OCI-LY3 (cell line): ENCODE data around the gene MIER2.
A peak's percentile ranks its signal among the peaks of the same experiment; 100 is the strongest.
"Not testable (repeated sequence)": the region's sequence is repeated elsewhere in the genome, so short reads cannot be mapped to it uniquely, and the experiment has no call there.

Source experiments
- H2AFZ ChIP-seq: fragments of 200-600, 300-600 bp; shearing (Covaris generic); 2 replicates; pipeline ENCODE4 v1.6.0; 2014; ENCODE audit warnings: antibody characterized with exemption, low read depth, low read length
- H3K27ac ChIP-seq: fragments of 200-600, 300-600 bp; sonication (generic); 2 replicates; pipeline ENCODE4 v1.5.1; 2014; ENCODE audit warnings: mild to moderate bottlenecking, low read length, moderate library complexity, mixed read lengths
- H3K27me3 ChIP-seq: fragments of 200-600, 300-600 bp; sonication (generic); 2 replicates; pipeline ENCODE4 v1.6.1; 2014; ENCODE audit warnings: low read depth, low read length, mixed read lengths
- H3K36me3 ChIP-seq: fragments of 200-600, 300-600 bp; sonication (generic); replicated peaks from 2 replicates; pipeline ENCODE3; 2014; ENCODE audit warnings: low read depth, low read length, mixed read lengths
- H3K4me1 ChIP-seq: fragments of 300-600, 200-600 bp; sonication (generic); 2 replicates; pipeline ENCODE4 v1.6.1; 2014; ENCODE audit warnings: low read length, mixed read lengths
- H3K4me2 ChIP-seq: fragments of 200-600, 300-600 bp; sonication (generic); 2 replicates; pipeline ENCODE4 v1.6.1; 2014; ENCODE audit warnings: low read length, mixed read lengths
- H3K4me3 ChIP-seq: fragments of 300-600, 200-600 bp; sonication (generic); 2 replicates; pipeline ENCODE4 v1.5.1; 2014; ENCODE audit warnings: antibody characterized with exemption, mild to moderate bottlenecking, low read length, moderate library complexity
- H3K79me2 ChIP-seq: fragments of 300-600, 200-600 bp; shearing (Covaris generic); 2 replicates; pipeline ENCODE4 v1.6.1; 2014; ENCODE audit warnings: mild to moderate bottlenecking, low read length, mixed read lengths
- H3K9ac ChIP-seq: fragments of 300-600, 200-600 bp; shearing (Covaris generic); 2 replicates; pipeline ENCODE4 v1.6.0; 2014; ENCODE audit warnings: mild to moderate bottlenecking, low read length, moderate library complexity
- H3K9me3 ChIP-seq: fragments of 200-600, 300-600 bp; shearing (Covaris generic); 2 replicates; pipeline ENCODE4 v1.6.1; 2014; ENCODE audit warnings: low read length, mixed read lengths; ENCODE audit not compliant: insufficient read depth
- H4K20me1 ChIP-seq: fragments of 200-600, 300-600 bp; sonication (generic); 2 replicates; pipeline ENCODE4 v1.6.1; 2016; ENCODE audit warnings: low read length, mixed read lengths; ENCODE audit not compliant: insufficient read depth
- EZH2phosphoT487 ChIP-seq: fragments of 200-600 bp; shearing (Covaris generic); IDR thresholded peaks from 2 replicates; pipeline ENCODE4 v1.6.1; 2018; ENCODE audit warnings: antibody characterized with exemption, mixed run types, low read depth
- TF ChIP-seq, protein P1 (sequence below): fragments of 200-600, 300-600 bp; sonication (generic); IDR thresholded peaks from 2 replicates; pipeline ENCODE4 v1.5.1; 2014; ENCODE audit warnings: antibody characterized with exemption, low read length, low read depth

MIER2 gene

DNA sequence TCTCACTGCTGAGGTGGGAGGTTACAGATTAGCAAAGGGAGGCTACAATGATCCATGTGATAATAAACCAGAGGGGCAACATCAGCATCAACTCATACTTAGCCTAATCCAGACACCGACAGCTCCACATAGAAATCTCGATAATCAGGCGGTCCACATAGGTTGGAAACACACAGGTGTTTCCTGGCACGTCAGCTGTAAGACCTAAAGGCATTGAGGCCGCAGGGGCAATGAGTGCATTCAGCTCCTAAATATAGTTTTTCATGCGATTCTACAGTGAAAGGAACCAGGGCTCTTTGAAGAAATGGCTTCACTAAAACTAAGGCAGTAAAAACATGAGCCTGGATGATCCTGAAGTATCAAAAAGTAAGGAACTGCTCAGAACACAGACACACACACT is 72.7 kb downstream of the MIER2 start:
- no peak overlapping the region for H3K4me3 ChIP-seq
- no peak overlapping the region for H3K27ac ChIP-seq
- no peaks in the 10 kb centered on the region for H3K36me3 ChIP-seq
- no peaks in the 10 kb centered on the region for H3K79me2 ChIP-seq
- no peaks in the 10 kb centered on the region for H3K9me3 ChIP-seq
- no peak overlapping the region for H3K4me2 ChIP-seq
- no peak overlapping the region for H3K9ac ChIP-seq
- no peaks in the 10 kb centered on the region for H3K4me1 ChIP-seq
- no peaks in the 10 kb centered on the region for H4K20me1 ChIP-seq
- H3K27me3 ChIP-seq: no peaks in the 10 kb centered on the region; the same call in 1 of the 2 replicates
- H2AFZ ChIP-seq: no peak overlapping the region
- no peak for TF ChIP-seq EZH2phosphoT487
- TF ChIP-seq, protein P1, sequence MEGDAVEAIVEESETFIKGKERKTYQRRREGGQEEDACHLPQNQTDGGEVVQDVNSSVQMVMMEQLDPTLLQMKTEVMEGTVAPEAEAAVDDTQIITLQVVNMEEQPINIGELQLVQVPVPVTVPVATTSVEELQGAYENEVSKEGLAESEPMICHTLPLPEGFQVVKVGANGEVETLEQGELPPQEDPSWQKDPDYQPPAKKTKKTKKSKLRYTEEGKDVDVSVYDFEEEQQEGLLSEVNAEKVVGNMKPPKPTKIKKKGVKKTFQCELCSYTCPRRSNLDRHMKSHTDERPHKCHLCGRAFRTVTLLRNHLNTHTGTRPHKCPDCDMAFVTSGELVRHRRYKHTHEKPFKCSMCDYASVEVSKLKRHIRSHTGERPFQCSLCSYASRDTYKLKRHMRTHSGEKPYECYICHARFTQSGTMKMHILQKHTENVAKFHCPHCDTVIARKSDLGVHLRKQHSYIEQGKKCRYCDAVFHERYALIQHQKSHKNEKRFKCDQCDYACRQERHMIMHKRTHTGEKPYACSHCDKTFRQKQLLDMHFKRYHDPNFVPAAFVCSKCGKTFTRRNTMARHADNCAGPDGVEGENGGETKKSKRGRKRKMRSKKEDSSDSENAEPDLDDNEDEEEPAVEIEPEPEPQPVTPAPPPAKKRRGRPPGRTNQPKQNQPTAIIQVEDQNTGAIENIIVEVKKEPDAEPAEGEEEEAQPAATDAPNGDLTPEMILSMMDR: no peak

DNA sequence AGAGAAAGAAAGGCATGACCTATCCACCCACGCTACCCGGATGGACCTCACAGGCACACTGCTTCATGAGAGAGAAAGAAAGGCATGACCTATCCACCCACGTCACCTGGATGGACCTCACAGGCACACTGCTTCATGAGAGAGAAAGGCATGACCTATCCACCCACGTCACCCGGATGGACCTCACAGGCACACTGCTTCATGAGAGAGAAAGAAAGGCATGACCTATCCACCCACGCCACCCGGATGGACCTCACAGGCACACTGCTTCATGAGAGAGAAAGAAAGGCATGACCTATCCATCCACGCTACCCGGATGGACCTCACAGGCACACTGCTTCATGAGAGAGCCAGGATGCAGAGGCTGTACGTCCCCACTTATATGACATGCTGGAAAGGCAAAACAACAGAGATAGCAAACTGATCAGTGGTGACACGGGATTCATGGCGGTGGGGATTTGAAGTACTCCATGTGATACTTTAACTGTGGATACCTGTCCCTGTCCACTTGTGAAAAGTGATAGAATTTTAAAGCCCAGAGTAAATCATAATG is 73.8 kb downstream of the MIER2 start:
- not testable (repeated sequence) for H3K27ac ChIP-seq

DNA sequence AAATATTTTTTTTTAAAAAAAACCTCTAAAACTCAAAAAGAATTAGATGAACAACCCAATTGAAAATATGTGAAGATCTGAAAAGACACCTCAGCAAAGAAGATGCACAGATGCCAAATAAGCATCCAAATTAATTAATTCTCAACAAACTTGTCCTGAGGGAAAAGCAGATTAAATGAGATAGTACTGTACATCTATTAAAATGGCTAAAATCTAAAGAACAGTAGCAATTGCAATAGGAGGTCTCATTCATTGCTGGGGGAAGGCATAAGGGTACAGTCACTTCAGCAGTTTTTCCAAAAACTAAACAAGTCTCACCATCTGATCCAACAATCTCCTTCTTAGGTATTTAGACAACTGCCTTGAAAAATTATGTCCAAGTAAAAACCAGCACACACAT is 75.4 kb downstream of the MIER2 start:
- H3K27me3 ChIP-seq: no peaks in the 10 kb centered on the region; the same call in 1 of the 2 replicates
- H3K4me3 ChIP-seq: no peak overlapping the region
- H3K4me1 ChIP-seq: no peaks in the 10 kb centered on the region
- no peaks in the 10 kb centered on the region for H3K79me2 ChIP-seq
- no peaks in the 10 kb centered on the region for H4K20me1 ChIP-seq
- no peak for TF ChIP-seq EZH2phosphoT487
- TF ChIP-seq, protein P1: no peak
- no peaks in the 10 kb centered on the region for H3K36me3 ChIP-seq
- no peak overlapping the region for H2AFZ ChIP-seq
- H3K27ac ChIP-seq: no peak overlapping the region
- no peak overlapping the region for H3K9ac ChIP-seq
- no peaks in the 10 kb centered on the region for H3K9me3 ChIP-seq
- H3K4me2 ChIP-seq: no peak overlapping the region

More for the DNA sequence above, 73.8 kb downstream of the MIER2 start:
- H3K79me2 ChIP-seq, H3K4me1 ChIP-seq, H4K20me1 ChIP-seq, H3K4me2 ChIP-seq, H3K27me3 ChIP-seq, H3K9ac ChIP-seq, H2AFZ ChIP-seq, H3K36me3 ChIP-seq, H3K4me3 ChIP-seq, H3K9me3 ChIP-seq: not testable (repeated sequence)

DNA sequence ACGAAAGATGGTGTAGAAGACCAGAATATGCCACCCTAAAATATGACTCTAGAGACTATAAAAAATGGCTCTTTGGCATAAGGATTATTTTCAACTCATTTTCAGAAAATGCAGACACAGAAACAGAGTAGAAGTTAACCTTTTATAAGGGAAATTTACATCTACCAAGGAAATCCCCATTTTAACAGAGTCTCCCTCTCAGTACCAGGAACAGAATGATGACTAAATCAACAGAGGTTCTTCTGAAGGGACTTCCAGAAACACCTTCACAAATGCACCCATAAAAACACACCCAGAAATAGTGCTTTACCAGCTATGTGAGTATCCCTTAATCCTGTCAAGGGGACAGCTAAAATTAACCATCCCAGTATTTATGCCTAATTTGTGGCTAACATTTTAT is 82.5 kb downstream of the MIER2 start:
- no peak overlapping the region for H3K9ac ChIP-seq
- no peak for TF ChIP-seq EZH2phosphoT487
- H3K79me2 ChIP-seq: no peaks in the 10 kb centered on the region
- H3K4me1 ChIP-seq: peaks cover 12% of the 10 kb centered on the region
- H3K36me3 ChIP-seq: no peaks in the 10 kb centered on the region
- H3K4me3 ChIP-seq: no peak overlapping the region
- H3K27me3 ChIP-seq: no peaks in the 10 kb centered on the region; the same call in 1 of the 2 replicates
- H3K9me3 ChIP-seq: no peaks in the 10 kb centered on the region
- peak overlapping the region; percentile 81 for H2AFZ ChIP-seq
- H3K27ac ChIP-seq: peak overlapping the region; percentile 53
- H4K20me1 ChIP-seq: no peaks in the 10 kb centered on the region
- peak overlapping the region; percentile 33 for H3K4me2 ChIP-seq

DNA sequence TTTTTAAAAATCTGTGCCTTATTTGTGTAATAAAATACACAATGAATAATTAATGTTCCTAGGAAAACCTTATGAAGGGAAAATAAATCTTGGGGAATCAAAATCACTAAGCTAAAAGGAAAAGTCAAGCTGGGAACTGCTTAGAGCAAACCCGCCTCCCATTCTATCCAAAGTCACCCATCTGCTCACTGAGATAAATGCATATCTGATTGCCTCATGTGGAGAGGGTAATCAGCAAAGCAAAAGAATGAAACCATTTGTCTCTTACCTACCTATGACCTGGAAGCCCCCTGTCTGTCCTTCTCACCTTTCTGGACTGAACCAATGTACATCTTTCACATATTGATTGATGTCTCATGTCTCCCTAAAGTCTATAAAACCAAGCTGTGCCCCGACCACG is 87.8 kb downstream of the MIER2 start:
- H4K20me1 ChIP-seq, H3K4me1 ChIP-seq, H3K4me3 ChIP-seq, H3K9me3 ChIP-seq, H3K4me2 ChIP-seq, H3K36me3 ChIP-seq, H3K9ac ChIP-seq, H2AFZ ChIP-seq, H3K79me2 ChIP-seq, H3K27ac ChIP-seq: not testable (repeated sequence)
- H3K27me3 ChIP-seq: peaks cover 12% of the 10 kb centered on the region; the same call in 1 of the 2 replicates
